COLO829 (cell line): ENCODE measurements around the gene SCUBE2.
"Not testable (repeated sequence)": the region's sequence is repeated elsewhere in the genome, so short reads cannot be mapped to it uniquely, and the experiment has no call there.

ENCODE experiments used
- DNase-seq: peaks from one replicate; pipeline ENCODE4 v3.0.0; 2012; ENCODE audit warnings: low spot score

The SCUBE2 gene

DNA sequence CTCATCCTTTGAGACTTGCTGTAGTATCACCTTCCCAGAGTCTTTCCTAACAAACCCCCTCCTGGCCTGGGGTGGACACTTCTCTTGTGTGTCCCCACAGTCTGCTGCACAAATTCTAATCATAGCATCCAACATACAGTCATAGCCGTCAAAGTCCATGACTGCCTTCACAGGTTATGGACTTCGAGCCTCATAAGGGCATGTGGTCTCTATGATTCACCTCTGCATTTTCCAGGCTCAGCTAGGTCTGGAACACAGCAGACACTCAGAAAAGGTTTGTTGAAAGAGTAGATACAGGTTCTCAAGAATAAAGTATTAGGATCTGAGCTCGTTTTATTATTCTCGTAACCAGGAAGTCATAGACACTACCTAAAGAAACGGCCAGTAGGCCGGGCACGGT lies 13.2 kb upstream of the SCUBE2 start:
- no peak for DNase-seq

DNA sequence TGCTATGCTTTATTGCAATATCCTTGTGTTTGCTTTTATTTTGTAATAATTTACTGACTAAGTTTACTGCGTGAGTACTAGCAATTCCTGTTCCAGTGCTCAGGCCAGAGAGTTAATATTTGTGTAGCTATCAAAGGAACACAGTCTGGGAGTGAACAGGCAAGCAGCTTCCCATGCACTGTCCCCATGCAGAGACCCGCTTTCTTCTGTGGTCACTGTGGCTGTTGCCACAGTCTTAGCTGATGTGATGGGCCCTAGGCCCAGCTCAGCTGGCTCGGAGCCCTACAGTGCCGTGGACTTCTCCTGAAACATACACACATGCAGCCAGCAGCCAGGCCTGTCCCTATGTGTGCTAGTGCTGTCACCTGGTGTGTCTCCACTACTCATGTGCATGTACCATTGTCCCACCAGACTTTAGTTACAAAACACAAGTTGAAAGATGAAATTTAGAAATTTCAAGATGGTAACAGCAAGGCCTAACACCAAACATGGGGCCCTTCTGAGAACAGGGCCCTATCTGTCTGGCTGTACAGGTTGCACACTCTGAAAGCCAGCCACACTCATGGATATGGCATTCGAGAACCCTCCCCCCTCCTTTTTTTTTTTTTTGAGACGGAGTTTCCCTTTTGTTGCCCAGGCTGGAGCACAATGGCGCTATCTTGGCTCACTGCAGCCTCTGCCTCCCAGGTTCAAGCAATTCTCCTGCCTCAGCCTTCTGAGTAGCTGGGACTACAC lies 12.3 kb upstream of the SCUBE2 start:
- no peak for DNase-seq

GRCh38 chr11:9099617-9100016 lies 8.2 kb upstream of the SCUBE2 start:
- no peak for DNase-seq

DNA sequence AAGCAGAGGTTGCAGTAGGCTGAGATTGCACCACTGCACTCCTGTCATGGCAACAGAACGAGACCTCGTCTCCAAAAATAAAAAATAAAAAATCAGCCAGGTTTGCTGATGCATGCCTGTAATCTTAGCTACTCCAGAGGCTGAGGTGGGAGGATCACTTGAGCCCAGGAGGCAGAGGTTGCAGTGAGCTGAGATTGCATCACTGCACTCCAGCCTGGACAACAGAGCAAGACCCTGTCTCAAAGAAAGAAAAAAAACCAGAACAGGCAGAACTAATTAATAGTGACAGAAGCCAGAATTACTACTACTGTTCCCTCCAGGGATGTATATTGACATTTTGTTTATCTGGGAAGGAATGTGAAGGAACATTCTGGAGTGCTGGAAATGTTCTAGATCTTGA lies 7.1 kb upstream of the SCUBE2 start:
- DNase-seq = not testable (repeated sequence)

DNA sequence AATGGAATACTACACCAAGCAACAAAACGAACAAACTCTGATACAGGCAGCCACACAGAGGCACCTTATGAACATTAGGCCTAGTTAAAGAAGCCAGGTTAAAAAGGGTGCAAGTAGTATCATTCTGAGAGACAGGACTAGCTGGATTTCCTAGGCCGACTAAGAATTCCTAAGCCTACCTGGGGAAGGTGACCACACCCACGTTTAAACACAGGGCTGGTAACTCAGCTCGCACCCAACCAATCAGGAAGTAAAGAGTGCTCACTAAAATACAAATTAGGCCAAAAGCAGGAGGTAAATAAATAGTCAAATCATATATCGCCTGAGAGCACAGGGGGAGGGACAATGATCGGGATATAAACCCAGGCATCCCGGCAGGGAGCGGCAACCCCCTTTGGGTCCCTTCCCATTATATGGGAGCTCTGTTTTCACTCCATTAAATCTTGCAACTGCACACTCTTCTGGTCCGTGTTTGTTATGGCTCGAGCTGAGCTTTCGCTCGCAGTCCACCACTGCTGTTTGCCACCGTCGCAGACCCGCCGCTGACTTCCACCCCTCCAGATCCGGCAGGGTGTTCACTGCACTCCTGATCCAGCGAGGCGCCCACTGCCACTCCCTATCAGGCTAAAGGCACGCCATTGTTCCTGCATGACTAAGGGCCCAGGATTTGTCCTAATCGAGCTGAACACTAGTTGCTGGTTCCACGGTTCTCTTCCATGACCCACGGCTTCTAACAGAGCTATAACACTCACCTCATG lies 6.0 kb upstream of the SCUBE2 start:
- not testable (repeated sequence) for DNase-seq

- no peak for DNase-seq
Measured at GRCh38 chr11:9096427-9096826, 5.0 kb upstream of the SCUBE2 start.

GRCh38 chr11:9095421-9095820 lies 4.0 kb upstream of the SCUBE2 start:
- no peak for DNase-seq

DNA sequence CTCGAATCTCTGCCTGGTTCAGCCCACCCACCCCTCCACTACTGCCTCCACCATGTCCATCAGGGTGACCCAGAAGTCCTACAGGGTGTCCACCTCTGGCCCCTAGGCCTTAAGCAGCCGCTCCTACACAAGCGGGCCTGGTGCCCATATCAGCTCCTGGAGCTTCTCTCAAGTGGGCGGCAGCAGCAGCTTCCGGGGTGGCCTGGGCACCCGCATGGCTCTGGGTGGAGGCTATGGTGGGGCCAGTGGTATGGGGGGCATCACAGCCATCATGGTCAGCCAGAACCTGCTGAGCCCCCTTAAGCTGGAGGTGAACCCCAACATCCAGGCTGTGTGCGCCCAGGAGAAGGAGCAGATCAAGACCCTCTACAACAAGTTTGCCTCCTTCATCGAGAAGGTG lies 3.0 kb upstream of the SCUBE2 start:
- no peak for DNase-seq

DNA sequence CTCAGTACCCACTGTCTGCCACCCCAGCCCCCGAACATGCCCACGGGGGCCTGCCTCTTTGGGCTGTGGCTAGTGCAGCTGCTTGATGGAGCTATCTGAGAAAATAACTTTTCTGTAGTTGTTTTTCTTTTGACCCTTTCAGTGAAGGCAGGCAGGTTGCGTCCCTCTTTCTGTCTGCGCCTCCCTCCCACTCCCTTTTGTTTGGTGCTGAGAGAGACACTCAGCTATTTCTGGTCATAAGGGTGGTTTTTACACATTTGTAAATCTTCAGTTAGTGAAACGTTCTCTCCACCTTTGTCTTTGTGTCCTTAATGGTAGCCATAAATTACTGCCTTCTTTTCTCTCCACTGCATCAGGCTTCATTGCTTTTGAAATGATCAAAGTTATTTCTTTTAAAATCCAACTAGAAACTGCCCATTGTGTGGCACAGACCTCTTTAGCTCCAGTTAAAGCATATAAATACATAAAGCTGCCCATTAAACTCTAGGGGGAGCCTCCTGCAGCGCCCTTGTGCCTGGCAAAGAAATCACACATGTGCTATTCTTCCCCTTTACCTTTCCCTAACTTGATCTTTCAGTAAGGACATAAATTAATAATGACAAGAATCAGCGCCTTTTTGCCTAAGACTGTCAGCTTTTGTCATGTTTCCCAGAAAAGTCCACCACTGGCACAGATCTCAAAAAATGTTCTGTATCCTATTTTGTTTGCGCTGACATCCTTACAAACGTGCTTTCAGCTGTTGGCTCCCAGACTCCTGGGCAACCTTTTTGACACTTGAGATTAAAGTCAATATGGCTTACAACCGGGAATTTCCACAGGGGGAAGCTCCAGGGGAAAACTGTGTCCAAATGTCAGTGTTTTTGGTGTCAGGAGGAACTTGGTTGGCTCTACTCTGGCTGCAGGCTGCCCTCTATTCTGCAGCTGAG lies 1.7 kb upstream of the SCUBE2 start:
- no peak for DNase-seq

- DNase-seq = no peak
Measured at GRCh38 chr11:9092072-9092471, 673 bp upstream of the SCUBE2 start.

GRCh38 chr11:9090488-9091043 lies 833 bp downstream of the SCUBE2 start:
- DNase-seq = no peak

DNA sequence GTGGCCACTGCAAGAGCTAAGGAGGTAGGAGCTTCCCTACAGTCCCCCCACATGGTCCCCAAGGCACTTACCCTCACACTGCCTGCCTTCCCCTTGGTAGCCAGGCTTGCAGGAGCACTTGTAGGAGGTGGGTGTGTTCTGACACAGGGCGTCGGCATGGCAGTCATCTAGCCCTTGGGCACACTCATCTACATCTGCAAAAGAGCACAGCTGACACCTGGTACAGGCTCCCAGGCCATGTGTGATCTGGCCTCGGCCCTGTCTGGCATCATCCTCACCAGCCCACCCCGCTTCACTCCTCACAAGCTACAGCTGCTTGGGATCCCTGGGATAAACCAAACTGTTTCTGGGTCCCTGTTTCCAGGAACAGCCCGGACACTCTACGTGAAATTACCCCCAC lies 1.8 kb downstream of the SCUBE2 start:
- DNase-seq = no peak

GRCh38 chr11:9089061-9089460 lies 2.3 kb downstream of the SCUBE2 start:
- DNase-seq = no peak

- no peak for DNase-seq
Measured at GRCh38 chr11:9082575-9082974, 8.8 kb downstream of the SCUBE2 start.

GRCh38 chr11:9081153-9081552 lies 10.2 kb downstream of the SCUBE2 start:
- DNase-seq = no peak

GRCh38 chr11:9078113-9079086 lies 13.0 kb downstream of the SCUBE2 start:
- no peak for DNase-seq

DNA sequence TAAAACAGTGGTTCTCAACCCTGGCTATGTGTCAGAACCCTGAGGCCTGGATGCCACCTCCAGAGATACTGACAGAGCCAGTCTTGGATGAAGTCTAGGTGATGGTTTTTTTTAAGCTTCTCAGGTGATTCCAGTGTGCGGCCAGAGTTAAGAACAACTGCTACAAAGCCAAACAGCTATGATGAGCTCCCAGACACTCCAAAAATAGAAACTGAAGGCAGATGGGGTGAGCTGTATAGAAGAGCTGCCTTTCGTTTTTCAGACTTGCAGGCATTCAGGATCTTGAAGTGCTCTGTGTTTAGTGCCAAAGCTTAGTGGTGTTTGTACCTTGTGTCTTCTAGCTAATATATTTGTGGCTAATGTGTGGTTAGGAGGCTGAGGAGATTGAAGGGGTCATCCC lies 14.2 kb downstream of the SCUBE2 start:
- no peak for DNase-seq

DNA sequence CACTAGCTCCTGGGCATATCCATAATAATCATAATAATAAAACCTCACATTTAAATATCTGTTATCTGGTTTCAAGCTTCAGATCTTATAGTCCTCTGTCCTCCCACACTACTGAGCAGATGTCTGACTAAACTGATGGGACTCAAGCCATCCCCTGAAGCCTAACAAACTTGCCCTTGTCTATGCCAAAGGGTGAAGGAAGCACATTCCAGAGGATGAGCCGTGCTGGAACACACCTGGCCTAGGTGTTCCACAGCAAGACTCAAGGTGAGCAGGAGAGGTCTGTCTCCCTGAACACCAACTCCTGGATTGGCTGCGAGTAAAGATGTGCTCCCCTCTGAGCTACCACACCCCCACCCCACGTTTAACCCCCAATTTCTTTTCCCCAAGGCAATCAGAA lies 14.7 kb downstream of the SCUBE2 start:
- no peak for DNase-seq

DNA sequence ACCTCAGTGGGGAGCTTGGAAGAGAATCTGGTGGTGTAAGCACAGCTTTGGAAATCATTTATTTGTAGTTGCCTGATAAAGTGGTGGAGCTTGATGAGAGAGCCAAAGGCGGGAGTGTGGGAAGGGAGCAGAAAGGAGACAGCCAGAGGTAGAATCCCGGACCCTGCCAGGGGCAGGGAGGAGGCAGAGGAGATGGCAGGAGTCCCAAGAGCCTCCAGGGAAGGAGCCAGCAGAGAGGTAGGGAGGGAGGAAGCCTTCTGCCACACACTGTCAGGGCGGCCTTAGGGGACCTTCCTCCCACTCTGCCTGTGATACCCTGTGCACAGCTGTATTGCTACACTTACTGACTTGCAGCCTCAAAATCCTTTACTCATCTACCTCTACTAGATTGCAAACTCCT lies 15.4 kb downstream of the SCUBE2 start:
- DNase-seq = no peak

DNA sequence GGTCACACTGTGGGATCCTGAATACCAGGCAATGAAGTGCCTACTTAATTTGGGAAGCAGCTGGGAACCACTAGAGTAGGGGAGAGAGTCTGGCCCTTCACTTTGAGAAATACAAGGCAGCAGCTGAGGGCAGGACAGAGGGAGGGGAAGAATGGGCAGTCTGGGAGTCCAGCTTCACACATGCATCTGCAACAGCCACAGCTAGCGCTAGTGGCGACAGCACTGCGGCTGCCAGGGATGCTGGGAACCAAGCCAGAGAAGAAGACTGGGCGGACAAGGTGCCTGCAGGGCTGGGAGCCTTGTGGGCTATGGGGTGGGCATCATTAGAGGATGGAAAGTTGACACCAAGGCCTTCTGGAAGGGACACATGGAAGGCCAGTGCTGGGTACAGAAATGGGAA lies 15.8 kb downstream of the SCUBE2 start:
- DNase-seq = no peak
